ENCODE data around the gene C14orf132. TPM values are rescaled to one million over a fixed set of nuclear protein-coding genes. Genes with fewer than 3 reads are reported as not detected.
A peak's percentile ranks its signal among the peaks of the same experiment; 100 is the strongest.
"Not testable (repeated sequence)": the region's sequence is repeated elsewhere in the genome, so short reads cannot be mapped to it uniquely, and the experiment has no call there.

The C14orf132 gene
- total RNA-seq, 2 donors from 2014 or later: 2.7 to 2.9 TPM

DNA sequence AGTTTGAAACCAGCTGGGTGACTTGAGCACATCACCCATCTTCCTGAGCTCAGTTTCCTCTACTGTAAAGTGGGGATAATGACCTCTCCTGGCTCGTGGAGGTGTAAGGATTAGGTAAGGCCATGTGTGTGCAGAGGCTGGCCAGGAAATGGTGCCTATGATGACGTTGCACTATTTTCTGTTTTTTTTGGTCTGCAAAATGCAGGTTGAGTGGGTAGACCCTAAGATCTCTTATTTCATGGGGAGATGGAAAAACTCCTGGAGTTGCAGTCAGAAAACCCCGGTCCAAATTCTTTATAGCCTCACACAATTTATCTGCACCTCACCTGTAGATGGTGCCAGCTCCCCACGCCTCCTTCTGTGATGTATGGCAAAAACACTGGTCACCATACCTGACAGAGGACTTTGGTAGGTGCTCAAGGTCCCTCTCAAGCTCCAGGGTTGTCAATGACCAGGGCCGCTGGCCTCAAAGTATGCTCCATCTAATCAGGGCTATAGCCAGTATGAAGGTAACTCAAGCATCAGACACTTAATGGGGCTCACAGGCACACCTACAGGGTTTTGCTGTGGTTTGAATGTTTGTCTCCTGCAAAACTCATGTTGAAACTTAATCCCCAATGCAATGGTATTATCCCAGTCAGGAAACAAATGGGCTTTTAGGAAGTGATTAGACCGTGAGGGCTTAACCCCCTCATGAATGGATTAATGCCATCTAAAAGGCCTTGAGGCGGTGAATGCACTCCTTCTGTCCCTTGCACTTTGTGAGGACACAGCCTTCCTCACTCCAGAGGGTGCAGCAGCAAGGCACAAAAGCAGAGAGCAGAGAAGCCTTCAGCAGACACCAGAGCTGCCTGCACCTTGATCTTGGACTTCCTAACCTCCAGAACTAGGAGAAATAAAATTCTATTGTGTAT is 17.6 kb downstream of the C14orf132 start:
- ATAC-seq (no peak), DNase-seq (no peak)
- intact Hi-C loops (cut with DNase I): no loop called here

DNA sequence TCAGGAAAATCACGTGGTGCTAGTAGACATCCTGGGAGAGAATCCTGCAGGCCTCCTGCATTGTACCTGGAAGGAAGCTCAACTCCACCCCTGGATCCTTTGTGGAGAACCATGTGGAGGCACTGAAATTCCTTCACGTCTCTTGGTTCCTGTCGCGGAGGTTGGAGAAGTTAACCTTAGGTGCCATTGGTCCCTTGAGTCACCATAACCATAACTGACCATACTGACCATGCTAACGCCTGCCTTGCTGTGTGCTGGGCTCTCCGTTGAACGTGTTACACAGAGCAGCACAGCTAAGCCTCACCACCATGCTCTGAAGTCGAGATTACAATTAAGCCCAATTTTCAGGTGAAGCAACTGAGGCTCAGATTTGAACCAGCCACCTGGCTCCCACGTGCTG is 18.6 kb downstream of the C14orf132 start:
- DNase-seq (no peak), ATAC-seq (no peak)
- intact Hi-C loops (cut with DNase I): no loop called here

DNA sequence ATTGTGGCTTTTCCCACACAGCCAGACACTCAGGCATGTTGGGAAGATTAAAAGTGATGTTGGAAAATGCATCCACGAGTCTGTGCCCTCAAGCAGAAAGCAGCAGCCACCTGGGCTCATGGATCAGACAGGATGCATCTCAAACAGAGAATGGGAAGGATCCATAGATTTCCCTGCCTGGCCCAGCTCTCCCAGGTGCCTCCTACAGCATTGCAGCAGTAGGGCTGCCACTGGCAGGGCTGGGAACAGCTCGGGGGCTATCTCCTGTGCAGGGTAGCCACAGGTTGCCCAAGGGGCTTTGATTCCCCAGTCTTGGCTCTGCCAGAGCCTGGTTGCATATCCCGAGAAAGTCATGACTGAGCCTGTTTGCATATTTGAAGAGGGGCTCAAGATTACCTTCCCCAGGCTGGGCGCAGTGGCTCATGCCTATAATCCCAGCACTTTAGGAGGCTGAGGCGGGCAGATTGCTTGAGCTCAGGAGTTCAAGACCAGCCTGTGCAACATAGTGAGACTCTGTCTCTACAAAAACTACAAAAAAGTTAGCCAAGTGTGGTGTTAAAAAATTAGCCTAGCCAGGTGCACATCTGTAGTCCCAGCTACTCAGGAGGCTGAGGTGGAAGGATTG is 19.5 kb downstream of the C14orf132 start:
- DNase-seq (no peak), ATAC-seq (no peak)
- intact Hi-C loops (cut with DNase I): no loop called here

DNA sequence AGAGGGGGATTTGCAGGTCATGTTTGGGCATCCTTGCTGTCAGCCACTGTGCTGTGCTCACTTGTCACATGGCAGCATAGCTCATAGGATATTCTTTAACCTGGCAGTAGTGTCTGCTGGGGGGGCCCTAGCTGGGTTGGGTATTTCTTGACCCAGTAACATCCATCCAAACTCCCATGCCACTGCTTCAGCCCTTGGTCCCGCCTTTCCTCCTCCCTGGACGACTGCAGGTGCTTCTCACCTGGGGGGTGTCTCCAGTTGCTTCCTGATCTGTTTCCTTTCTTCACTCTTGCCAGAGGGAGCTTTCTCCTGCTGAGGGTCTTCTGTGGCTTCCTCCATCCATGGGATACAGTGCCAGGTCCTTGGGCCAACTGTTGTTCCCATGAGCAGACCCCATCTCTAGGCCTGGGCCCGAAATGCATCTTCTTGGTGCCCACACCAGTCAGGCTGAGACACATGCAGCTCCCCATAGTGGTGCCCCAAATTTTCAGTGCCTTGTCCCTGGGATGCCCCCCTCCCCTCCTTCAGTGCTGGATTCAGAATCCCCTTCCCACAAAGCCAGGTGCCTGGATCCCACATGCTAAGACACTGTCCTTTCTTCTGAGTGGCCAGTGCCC is 20.5 kb downstream of the C14orf132 start:
- no peak for DNase-seq
- intact Hi-C loops (cut with DNase I): no loop called here
- ATAC-seq: no peak

DNA sequence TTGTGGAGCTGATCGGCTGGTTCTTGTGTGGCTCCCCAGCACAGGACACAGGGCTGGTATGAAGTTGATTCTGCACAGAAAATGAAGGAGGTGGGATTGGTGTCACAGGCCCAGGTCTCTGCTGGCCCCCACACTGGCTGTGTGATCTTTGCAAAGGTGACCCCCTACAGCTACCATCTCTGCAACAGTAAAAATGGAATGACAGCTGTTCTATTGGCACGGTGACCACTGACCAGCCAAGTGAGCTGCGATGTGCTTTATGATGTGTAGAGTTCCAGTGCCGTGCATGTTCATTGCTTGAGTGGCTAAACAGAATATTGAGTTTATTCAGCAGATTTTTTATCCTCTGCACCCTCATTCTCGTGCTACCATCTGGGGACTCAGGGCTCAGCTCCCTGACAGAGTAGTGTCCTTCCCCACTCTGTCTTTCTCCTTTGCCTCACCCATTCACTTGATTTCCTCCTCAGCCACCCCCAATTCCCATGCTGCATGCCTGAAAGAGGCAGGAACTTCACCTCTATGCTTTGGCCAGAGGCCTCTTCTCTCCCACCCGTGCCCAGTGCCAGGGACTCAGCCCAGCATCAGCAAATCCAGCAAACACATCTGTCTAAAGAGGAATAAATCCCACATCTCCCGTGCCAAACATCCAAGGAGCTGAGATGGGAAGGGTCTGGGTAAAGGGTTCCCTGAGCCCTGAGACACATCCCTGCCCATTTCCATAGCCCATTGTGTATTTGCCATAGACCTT is 21.2 kb downstream of the C14orf132 start:
- DNase-seq (no peak), ATAC-seq (no peak)
- intact Hi-C loops (cut with DNase I): no loop called here

DNA sequence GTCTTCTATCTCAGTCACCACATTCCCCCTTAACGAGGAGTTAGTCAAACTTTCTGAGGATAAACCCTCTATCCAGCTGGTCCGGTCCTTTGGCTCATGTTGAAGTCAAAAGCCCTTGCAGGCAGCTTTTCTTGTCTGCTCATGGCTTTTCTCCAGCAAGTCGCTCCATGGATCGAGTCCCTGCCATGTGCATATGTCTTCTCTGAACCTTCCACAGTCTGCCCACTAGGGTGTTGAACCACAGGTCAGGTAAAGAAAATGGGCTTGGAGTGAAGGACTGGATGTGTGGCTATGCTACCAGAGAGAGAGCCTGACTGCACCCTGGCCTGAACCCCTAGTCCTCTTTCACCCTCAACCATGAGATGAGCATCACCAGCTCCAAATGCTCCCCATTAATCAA is 22.8 kb downstream of the C14orf132 start:
- intact Hi-C loops (cut with DNase I): no loop called here
- no peak for ATAC-seq
- DNase-seq: no peak

DNA sequence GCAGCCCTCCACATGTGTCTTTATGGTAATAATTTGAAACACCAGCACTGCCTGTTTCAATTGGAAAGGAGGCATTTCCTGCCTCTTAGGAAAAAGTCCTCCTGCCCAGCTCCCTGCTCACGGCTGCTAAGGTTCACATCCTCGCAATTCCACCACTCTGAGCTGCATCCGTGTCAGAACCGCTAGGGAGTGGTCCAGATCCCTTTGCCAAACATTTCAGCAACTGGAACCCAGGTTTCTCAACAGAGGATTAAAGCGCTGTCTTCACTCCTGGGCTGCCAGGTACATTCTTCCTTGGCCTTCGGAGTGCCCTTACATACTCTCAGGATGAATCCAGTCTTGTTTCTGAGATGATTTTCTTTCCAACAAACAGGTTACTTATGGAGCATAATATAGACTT is 23.3 kb downstream of the C14orf132 start:
- ATAC-seq: no peak
- no peak for DNase-seq
- intact Hi-C loops (cut with DNase I): no loop called here

DNA sequence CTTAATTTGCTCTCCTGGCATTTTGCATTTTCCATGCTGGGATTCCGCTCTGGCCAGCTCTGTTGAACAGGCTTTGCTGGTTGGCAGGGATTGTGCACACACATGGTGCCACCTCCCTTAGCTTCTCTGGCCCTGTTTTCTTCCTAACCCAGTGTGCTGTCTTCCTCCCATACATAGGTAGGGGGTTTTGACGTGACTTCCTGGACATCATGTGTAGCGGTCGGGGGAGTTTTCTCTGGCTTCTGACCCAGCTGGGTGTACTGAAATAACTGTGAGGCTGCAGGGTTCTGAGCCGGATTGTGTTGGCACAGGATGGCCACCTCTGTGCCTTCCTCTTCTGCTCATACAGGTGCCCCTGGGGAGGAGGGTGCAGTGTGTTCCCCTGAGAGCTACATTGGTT is 25.7 kb downstream of the C14orf132 start:
- intact Hi-C loops (cut with DNase I): no loop called here

DNA sequence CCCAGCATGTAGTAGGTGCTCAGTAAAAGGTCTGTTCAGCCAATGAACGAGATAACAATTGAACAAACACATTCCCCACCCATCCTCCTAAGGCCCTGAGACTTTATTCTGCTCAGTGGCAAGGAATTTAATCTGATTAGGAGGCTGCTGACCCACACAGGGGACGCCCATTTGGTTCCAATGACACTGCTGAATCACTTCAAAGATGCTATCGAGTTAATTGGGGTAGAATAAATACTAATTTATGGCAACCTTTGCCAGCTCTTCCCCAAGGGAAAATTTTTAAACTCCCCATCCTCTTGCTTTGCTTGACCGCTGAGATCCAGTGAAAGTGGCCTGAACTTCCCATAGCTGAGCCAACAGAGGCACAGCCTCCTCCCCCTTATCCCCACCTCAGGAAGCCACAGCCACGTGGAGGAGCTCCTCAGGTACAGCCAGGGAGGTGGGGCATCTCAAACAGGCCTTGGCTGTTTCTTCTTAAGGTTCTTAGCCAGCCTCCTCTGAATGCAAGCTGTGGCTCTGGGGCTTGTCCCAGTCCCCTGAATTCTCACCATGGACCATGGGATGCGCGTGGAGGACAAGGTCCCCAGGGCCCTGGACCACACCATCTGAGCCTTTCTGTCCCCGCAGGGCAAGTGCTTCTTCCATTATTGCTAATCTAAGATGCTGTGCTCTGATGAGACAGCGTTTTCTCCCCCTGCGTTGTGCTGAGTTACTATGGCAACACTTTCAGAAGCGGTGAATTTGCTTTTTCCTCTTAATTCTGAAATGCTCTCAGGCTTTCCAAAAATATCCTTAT is 26.7 kb downstream of the C14orf132 start:
- intact Hi-C loops (cut with DNase I): no loop called here
- ATAC-seq (no peak), DNase-seq (no peak)

More for the DNA sequence above, 25.7 kb downstream of the C14orf132 start:
- DNase-seq (no peak), ATAC-seq (no peak)

DNA sequence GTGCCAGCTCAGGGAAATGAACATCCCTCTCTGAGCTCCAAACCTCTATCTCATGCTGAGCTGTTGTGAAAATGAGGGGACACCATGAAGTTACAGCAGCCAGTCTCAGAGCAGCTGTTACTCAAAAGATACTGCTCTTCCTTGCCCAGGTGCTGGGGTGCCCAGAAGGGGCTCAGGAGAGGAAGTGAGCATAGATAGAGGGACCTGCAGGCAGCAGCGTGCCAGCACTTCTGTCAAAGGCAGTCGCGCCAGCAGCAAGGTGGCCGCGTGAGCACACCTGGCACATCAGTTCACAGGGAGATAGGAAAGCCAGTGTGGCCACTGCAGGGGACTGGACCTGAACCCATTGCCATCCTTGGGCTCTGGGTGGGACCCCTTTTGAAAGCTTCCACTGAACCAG is 27.8 kb downstream of the C14orf132 start:
- DNase-seq (no peak), ATAC-seq (no peak)
- intact Hi-C loops (cut with DNase I): no loop called here

DNA sequence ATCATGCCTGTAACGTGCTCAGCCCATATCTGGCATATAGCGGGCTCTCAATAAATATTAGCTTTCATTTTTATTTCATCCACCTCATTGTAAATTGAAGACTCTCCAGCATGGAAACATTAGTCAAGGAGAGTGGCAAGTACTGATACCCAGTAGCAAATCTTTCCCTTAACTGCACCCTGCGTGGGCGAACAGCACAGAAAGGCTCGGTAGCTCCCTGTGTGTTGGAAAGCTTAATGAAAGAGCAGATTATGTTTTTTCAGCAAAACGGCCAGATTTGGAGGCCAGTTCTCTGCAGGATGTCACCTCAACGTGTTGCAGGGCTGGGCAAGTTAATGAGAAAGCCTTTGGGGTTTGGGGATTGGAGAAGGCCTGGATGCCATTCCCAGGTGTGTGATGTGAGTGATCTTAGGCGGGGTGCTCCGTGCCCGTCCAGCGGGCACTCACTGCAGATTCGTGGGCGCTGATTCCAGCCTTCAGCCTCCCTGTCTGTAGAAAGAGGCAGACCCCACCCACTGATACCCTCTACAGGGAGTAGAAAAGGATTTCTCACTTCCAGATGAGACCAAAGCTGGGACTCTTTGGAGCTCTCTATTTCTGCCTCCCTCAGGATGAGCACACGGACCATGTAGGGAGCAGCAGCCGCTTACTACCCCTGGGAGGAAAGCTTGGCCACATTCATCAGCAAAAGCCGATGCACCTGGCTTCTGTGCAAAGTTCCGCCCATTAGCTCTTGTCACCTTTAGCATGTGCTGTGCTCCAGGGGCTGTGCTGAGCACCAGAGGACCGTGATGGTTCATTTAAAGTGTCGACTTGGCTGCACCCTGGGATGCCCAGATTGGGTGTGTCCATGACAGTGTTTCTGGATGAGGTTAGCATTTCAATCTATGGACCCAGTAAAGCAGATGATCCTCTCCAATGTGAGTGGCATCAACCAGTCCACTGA is 29.1 kb downstream of the C14orf132 start:
- ATAC-seq: no peak
- intact Hi-C loops (cut with DNase I): no loop called here
- DNase-seq: no peak

DNA sequence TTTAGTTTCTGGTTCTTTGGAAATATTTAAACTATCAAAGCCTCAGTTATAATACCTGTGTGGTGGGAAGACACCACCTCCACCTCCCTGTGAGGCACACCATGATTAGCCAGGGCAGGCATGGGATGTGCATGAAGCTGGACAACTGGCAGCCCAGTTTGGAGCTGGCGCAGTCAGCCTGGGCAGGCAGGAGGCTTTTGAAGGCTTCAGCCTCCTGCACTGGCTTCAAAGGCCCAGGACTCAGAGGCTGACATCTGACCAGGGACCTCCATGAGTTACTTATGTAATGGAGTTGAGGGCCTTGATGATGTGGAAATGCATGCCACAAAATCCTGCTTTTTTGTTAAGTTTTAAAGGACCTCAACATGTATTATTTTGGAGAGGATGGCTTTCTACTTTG is 30.3 kb downstream of the C14orf132 start:
- DNase-seq (no peak), ATAC-seq (no peak)
- intact Hi-C loops (cut with DNase I): no loop called here

DNA sequence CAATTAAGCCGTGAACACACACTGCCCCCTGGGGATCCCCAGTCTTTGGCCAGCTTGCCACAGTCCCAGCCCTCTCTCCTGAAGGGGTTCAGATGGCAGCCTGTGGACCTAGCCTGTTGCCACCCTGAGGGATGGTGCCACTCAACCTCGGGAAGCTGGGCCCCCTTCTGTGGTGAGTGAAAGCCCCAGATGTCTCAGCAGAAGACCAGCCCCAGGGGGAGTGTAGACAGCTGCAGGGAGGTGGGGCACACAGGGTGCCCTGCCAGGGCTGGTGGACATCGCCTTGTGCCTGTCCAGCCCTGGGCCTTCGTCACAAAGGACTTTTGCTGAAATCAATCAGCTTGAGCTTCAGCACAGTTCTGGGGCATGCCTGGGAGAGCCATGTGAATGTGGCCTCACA is 32.4 kb downstream of the C14orf132 start:
- DNase-seq: no peak
- intact Hi-C loops (cut with DNase I): no loop called here
- no peak for ATAC-seq

DNA sequence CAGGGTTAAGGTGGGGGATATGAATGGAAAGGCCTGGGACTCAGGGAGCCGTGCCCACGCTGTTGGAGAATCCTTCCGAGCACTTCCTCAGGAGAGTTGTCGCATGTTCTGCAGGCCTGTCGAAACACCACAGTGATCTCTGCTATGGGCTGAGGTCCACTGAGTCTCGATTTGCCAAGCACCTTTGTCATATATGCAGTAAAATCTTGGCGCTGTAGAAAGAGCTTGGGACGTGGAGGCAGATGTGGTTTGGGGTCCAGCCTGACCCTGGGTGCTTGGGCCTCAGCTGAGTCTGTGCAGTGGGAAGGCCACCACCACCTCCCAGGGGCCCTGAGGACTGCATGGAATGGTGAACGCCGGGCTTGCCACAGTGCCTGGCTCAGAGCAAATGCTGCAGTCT is 32.9 kb downstream of the C14orf132 start:
- no peak for ATAC-seq
- intact Hi-C loops (cut with DNase I): no loop called here
- DNase-seq: no peak

DNA sequence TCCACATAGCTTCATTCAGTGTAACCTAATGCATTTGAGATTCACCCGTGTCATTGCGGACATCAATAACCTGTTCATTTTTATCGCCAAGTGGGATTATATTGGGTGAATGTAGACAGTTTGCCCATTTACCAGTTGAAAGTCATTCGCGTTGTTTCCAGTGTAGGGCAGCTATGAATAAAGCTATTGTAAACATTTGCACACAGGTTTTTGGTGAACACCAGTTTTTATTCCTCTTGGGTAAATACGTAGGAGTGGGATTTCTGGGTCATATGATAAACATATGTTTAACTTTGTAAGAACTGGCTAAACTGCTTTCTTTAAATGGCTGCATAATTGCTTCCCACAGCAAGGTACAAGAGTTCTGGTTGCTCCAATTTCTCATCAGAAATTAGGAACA is 33.6 kb downstream of the C14orf132 start:
- ATAC-seq (no peak), DNase-seq (no peak)
- intact Hi-C loops (cut with DNase I): no loop called here

DNA sequence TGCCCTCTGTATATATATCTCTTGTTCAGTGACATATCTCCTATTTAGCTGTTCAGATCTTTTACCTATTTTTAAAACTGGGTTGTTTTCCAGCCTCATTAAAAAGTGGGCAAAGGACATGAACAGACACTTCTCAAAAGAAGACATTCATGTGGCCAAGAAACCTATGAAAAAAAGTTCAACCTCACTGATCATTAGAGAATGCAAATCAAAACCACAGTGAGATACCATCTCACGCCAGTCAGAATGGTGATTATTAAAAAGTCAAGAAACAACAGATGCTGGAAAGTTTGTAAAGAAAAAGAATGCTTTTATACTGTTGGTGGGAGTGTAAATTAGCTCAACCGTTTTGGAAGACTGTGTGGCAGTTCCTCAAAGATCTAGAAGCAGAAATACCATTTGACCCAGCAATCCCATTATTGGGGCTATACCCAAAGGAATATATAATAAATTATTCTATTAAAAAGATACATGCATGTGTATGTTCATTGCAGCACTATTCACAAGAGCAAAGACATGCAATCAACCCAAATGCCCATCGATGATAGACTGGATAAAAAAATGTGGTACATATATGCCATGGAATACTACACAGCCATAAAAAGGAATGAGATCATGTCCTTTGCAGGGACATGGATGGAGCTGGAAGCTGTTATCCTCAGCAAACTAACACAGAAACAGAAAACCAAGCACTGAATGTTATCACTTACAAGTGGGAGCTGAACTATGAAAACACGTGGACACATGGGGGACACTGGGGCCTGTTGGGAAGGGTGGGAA is 34.3 kb downstream of the C14orf132 start:
- DNase-seq; ATAC-seq; intact Hi-C loops (cut with DNase I): not testable (repeated sequence)

DNA sequence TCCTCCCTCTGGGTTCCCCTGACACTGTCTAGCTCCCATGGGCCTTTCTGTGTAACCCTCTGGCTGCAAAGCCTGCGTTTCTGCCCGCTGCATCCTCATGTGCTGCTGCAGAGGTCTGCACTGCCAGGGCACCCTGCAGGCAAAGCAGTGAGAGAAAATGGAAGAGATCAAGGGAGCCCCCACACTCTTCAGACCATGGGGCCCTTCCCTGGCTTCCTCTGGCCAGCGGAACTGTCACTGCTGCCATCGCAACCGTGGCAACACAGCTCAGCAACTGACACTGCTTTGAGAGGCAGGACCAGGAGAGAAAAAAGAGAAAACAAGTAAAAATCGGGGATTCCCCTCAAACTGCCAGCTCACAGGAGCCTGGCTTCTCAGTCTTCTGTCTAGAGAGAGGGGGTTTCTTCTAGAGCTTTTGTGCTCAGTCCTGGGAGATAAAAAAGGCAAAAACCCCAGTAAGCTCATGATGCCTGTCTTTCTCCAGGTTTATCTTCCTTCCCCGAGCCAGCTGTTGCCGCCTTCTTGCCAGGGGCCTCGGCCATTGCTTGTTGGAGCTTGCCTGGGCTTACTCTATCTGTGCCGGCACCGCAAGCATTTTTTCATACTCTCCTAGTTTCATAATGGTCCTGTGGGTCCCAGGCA is 38.9 kb downstream of the C14orf132 start:
- intact Hi-C loops (cut with DNase I): no loop called here
- ATAC-seq: peak in 1 of 2 donors; percentile 65
- DNase-seq: no peak
